DND-41 (cell line): ENCODE results near the gene DCTD.

Source experiments
- EZH2 ChIP-seq: IDR thresholded peaks from 3 replicates; pipeline ENCODE4 v1.6.1; 2012; ENCODE audit warnings: borderline replicate concordance, low read depth, mild to moderate bottlenecking, moderate library complexity, low read length, inconsistent platforms; ENCODE audit not compliant: severe bottlenecking
- TF ChIP-seq, protein P1 (sequence below): IDR thresholded peaks from 2 replicates; pipeline ENCODE4 v1.5.1; 2012; ENCODE audit warnings: borderline replicate concordance, low read length, moderate library complexity, mild to moderate bottlenecking; ENCODE audit not compliant: poor library complexity, severe bottlenecking; ENCODE audit errors: extremely low read depth

DNA sequence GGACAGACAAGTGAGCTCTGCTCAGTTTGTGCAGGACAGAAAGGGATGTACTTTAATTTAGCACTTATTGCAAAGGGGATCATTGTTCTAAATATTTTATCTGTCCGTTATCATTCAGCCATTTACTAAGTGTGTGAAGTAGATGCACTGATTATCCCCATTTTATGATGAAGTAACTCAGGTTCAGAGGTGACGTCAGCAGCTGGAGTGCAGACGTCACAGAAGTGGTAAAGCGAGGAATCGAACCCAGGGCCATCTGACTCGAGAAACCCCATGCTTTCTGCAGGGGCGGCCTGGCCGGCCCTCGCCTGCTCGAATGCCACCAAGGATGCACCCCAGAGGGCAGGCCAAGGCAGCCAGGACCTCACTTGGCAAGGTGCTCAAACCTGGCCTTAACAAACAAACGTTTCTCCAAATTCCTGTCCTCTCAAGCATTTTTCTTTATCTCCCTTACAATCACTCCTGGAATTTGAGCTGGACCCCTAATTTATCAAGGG, 75.0 kb downstream of the DCTD start:
- TF ChIP-seq, protein P1, sequence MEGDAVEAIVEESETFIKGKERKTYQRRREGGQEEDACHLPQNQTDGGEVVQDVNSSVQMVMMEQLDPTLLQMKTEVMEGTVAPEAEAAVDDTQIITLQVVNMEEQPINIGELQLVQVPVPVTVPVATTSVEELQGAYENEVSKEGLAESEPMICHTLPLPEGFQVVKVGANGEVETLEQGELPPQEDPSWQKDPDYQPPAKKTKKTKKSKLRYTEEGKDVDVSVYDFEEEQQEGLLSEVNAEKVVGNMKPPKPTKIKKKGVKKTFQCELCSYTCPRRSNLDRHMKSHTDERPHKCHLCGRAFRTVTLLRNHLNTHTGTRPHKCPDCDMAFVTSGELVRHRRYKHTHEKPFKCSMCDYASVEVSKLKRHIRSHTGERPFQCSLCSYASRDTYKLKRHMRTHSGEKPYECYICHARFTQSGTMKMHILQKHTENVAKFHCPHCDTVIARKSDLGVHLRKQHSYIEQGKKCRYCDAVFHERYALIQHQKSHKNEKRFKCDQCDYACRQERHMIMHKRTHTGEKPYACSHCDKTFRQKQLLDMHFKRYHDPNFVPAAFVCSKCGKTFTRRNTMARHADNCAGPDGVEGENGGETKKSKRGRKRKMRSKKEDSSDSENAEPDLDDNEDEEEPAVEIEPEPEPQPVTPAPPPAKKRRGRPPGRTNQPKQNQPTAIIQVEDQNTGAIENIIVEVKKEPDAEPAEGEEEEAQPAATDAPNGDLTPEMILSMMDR = no peak
- TF ChIP-seq EZH2 = no peak
